PC-3 (cell line): ENCODE data around the gene CACNA1E. TPM values are rescaled to one million over a fixed set of nuclear protein-coding genes. Genes with fewer than 3 reads are reported as not detected.

Experiments
- ATAC-seq: fragments of 200-7000 bp; cut with Tn5 transposase; 2 replicates; pipeline ENCODE4 v1.9.1; 2020; ENCODE audit warnings: mild to moderate bottlenecking, moderate library complexity
- BruUV-seq: library from RNA; stranded (reverse); fragments of 400-500 nt; replicated peaks from 2 replicates; lab custom pipeline; 2021; lab: Mats Ljungman, UMichigan
- CTCF ChIA-PET: fragments of 300-600 bp; sonication (Branson Sonifier 250); formaldehyde crosslinking; loops from one replicate; lab custom pipeline; 2022; ENCODE audit warnings: antibody characterized with exemption; lab: Charles Lee
- POLR2A ChIA-PET: fragments of 300-600 bp; sonication (Branson Sonifier 250); formaldehyde crosslinking; loops from one replicate; lab custom pipeline; 2022; ENCODE audit warnings: antibody characterized with exemption; ENCODE audit not compliant: unreplicated experiment; lab: Charles Lee
- DNase-seq: peaks from one replicate; pipeline ENCODE4 v3.0.0-alpha.2; 2015
- H2AFZ ChIP-seq: fragments of 300-600 bp; sonication (generic); 2 replicates; pipeline ENCODE4 v1.6.0; 2016; ENCODE audit warnings: antibody characterized with exemption, low read length
- H3F3A ChIP-seq: fragments of 300-600 bp; sonication (generic); one replicate; pipeline ENCODE4 v1.6.0; 2017; ENCODE audit warnings: antibody characterized with exemption, low read length, control low read depth, mild to moderate bottlenecking; ENCODE audit not compliant: unreplicated experiment
- H3K27ac ChIP-seq: fragments of 300-600 bp; sonication (generic); 2 replicates; pipeline ENCODE4 v1.5.1; 2016; ENCODE audit warnings: mild to moderate bottlenecking, low read length
- H3K27me3 ChIP-seq: fragments of 300-600 bp; sonication (generic); 2 replicates; pipeline ENCODE4 v1.6.1; 2016; ENCODE audit warnings: low read length, mixed read lengths
- H3K36me3 ChIP-seq: fragments of 300-600 bp; sonication (generic); 2 replicates; pipeline ENCODE4 v1.6.1; 2016; ENCODE audit warnings: low read depth, mixed run types, low read length, mixed read lengths
- H3K4me1 ChIP-seq: fragments of 300-600 bp; sonication (generic); 2 replicates; pipeline ENCODE4 v1.5.1; 2016; ENCODE audit warnings: low read length; ENCODE audit not compliant: insufficient read depth
- H3K4me2 ChIP-seq: fragments of 300-600 bp; sonication (generic); 2 replicates; pipeline ENCODE4 v1.6.0; 2016; ENCODE audit warnings: low read length
- H3K4me3 ChIP-seq: fragments of 300-600 bp; sonication (generic); 2 replicates; pipeline ENCODE4 v1.5.1; 2016; ENCODE audit warnings: mild to moderate bottlenecking, low read length, mixed read lengths
- H3K79me2 ChIP-seq: fragments of 300-600 bp; sonication (generic); 2 replicates; pipeline ENCODE4 v1.6.1; 2017; ENCODE audit warnings: low read length, mixed read lengths
- H3K9ac ChIP-seq: fragments of 300-600 bp; sonication (generic); 2 replicates; pipeline ENCODE4 v1.6.0; 2016; ENCODE audit warnings: mild to moderate bottlenecking, low read length
- H3K9me2 ChIP-seq: fragments of 300-600 bp; sonication (generic); replicated peaks from 2 replicates; pipeline ENCODE4 v1.6.1; 2016; ENCODE audit warnings: mixed run types, low read length, mixed read lengths
- H3K9me3 ChIP-seq: fragments of 300-600 bp; sonication (generic); 2 replicates; pipeline ENCODE4 v1.6.1; 2016; ENCODE audit warnings: low read length, mixed read lengths
- H4K20me1 ChIP-seq: fragments of 300-600 bp; sonication (generic); 2 replicates; pipeline ENCODE4 v1.6.1; 2016; ENCODE audit warnings: low read length, mixed read lengths
- CTCF ChIP-seq: fragments of 300-600 bp; sonication (generic); conservative IDR thresholded peaks from 2 replicates; pipeline ENCODE4 v1.5.1; 2017; ENCODE audit warnings: antibody characterized with exemption, low read depth, mild to moderate bottlenecking, low read length
- EZH2 ChIP-seq: fragments of 300-600 bp; sonication (generic); IDR thresholded peaks from one replicate; pipeline ENCODE4 v1.6.1; 2017; ENCODE audit warnings: antibody characterized with exemption, mild to moderate bottlenecking, low read length; ENCODE audit not compliant: unreplicated experiment
- EZH2phosphoT487 ChIP-seq: fragments of 300-600 bp; sonication (generic); IDR thresholded peaks from 2 replicates; pipeline ENCODE4 v1.6.1; 2018; ENCODE audit warnings: mild to moderate bottlenecking, antibody characterized with exemption, low read length, borderline replicate concordance
- intact Hi-C: fragments of 100-400 bp; cut with micrococcal nuclease; formaldehyde crosslinking; loops from 2 replicates; pipeline ENCODE4 v1.9.0; 2023
- total RNA-seq: library from RNA; depleted of rRNA; stranded (reverse); fragments of >200 nt; gene quantifications from 2 replicates; pipeline ENCODE4 v1.2.3, GENCODE V29; 2014

Gene CACNA1E
- total RNA-seq, 1 experiment from 2014 or later: not detected

- Histone ChIP-seq H3K9ac (no peak overlapping the region), H3K4me2 (no peak overlapping the region), H2AFZ (no peak overlapping the region), H3K27me3 (no peaks in the 10 kb centered on the region), H3K36me3 (no peaks in the 10 kb centered on the region), H3F3A (no peaks in the 10 kb centered on the region), H3K27ac (no peak overlapping the region), H3K4me1 (no peaks in the 10 kb centered on the region), H4K20me1 (no peaks in the 10 kb centered on the region), H3K9me3 (no peaks in the 10 kb centered on the region), H3K4me3 (no peak overlapping the region), H3K79me2 (no peaks in the 10 kb centered on the region), H3K9me2 (no peaks in the 10 kb centered on the region)
- ChIA-PET CTCF (no interaction called here), POLR2A (no interaction called here)
- DNase-seq (no peak), ATAC-seq (no peak)
- no TSS peak for BruUV-seq
- TF ChIP-seq EZH2phosphoT487: no peak
- TF ChIP-seq EZH2: no peak
- TF ChIP-seq CTCF: no peak
- intact Hi-C loops: no loop called here
These were observed 45.3 kb upstream of the CACNA1E start for GRCh38 chr1:181438013-181438412.

- ChIA-PET POLR2A (no interaction called here), CTCF (no interaction called here)
- TF ChIP-seq EZH2: no peak
- TF ChIP-seq CTCF: no peak
- no peak for TF ChIP-seq EZH2phosphoT487
- intact Hi-C loops: no loop called here
- H3K9ac ChIP-seq: no peak overlapping the region
- H4K20me1 ChIP-seq: no peaks in the 10 kb centered on the region
- H3K79me2 ChIP-seq: no peaks in the 10 kb centered on the region
- H3K27me3 ChIP-seq: no peaks in the 10 kb centered on the region
- BruUV-seq: no TSS peak
- DNase-seq (no peak), ATAC-seq (no peak)
- H3K4me1 ChIP-seq: no peaks in the 10 kb centered on the region
- H3K4me2 ChIP-seq: no peak overlapping the region
- no peak overlapping the region for H2AFZ ChIP-seq
- no peak overlapping the region for H3K27ac ChIP-seq
- no peaks in the 10 kb centered on the region for H3F3A ChIP-seq
- H3K4me3 ChIP-seq: no peak overlapping the region
- no peaks in the 10 kb centered on the region for H3K9me2 ChIP-seq
- H3K36me3 ChIP-seq: no peaks in the 10 kb centered on the region
- no peaks in the 10 kb centered on the region for H3K9me3 ChIP-seq
These were observed 42.8 kb upstream of the CACNA1E start for GRCh38 chr1:181440510-181440909.

- Histone ChIP-seq H3K4me3 (no peak overlapping the region), H3F3A (no peaks in the 10 kb centered on the region), H3K79me2 (no peaks in the 10 kb centered on the region), H3K9me3 (no peaks in the 10 kb centered on the region), H3K36me3 (no peaks in the 10 kb centered on the region), H3K27ac (no peak overlapping the region), H3K9me2 (no peaks in the 10 kb centered on the region), H2AFZ (no peak overlapping the region), H3K9ac (no peak overlapping the region), H4K20me1 (no peaks in the 10 kb centered on the region), H3K27me3 (no peaks in the 10 kb centered on the region), H3K4me2 (no peak overlapping the region), H3K4me1 (no peaks in the 10 kb centered on the region)
- no peak for DNase-seq
- no peak for ATAC-seq
- intact Hi-C loops: no loop called here
- TF ChIP-seq CTCF (no peak), EZH2phosphoT487 (no peak), EZH2 (no peak)
- no TSS peak for BruUV-seq
- CTCF ChIA-PET: no interaction called here
- POLR2A ChIA-PET: no interaction called here
These were observed 41.2 kb upstream of the CACNA1E start for GRCh38 chr1:181442181-181442525.
